Right lobe of liver (tissue), 6 donors: Measurements from ENCODE around the gene COL6A1. TPM values are rescaled to one million over a fixed set of nuclear protein-coding genes. Genes with fewer than 3 reads are reported as not detected.

Source experiments
- ATAC-seq, 4 donors: fragments of 200-7000 bp; cut with Tn5 transposase; one replicate each; pipeline ENCODE4 v1.9.1; 2020; ENCODE audit warnings: mild to moderate bottlenecking in 4 of 4, moderate library complexity in 4 of 4
- DNase-seq, 3 donors: peaks; one replicate each; pipeline ENCODE4 v3.0.0-alpha.2; 2020
- H3K27ac ChIP-seq, 3 donors: fragments of 200-600 bp; one replicate each; pipeline ENCODE4 v1.8.0; 2022
- H3K27me3 ChIP-seq, 2 donors: fragments of 200-600 bp; one replicate each; pipeline ENCODE4 v1.8.0; 2022
- H3K36me3 ChIP-seq, 4 donors: fragments of 200-600 bp; sonication (generic) in 1 of 4; one replicate each; pipeline versions ENCODE4 v1.5.1 to v1.8.0; 2017 to 2022; ENCODE audit warnings: control low read depth in 1 of 4
- H3K4me1 ChIP-seq, 4 donors: fragments of 200-600 bp; sonication (generic) in 1 of 4; one replicate each; pipeline versions ENCODE4 v1.5.1 to v1.8.0; 2017 to 2022; ENCODE audit warnings: control low read depth in 1 of 4
- H3K4me3 ChIP-seq, 3 donors: fragments of 200-600 bp; one replicate each; pipeline ENCODE4 v1.8.0; 2022
- H3K9me3 ChIP-seq, 4 donors: fragments of 200-600 bp; sonication (generic) in 1 of 4; one replicate each; pipeline versions ENCODE4 v1.5.1 to v1.8.0; 2017 to 2022; ENCODE audit warnings: control low read depth in 1 of 4
- CTCF ChIP-seq, 4 donors: fragments of 200-600 bp in 3 of 4; fragments of 450-650 bp in 1 of 4; IDR thresholded peaks; one replicate each; pipeline versions ENCODE4 v1.5.1 to v1.8.0; 2016 to 2022; ENCODE audit warnings: antibody characterized with exemption in 4 of 4, mild to moderate bottlenecking in 2 of 4
- POLR2A ChIP-seq: fragments of 450-650 bp; IDR thresholded peaks from one replicate; pipeline ENCODE4 v1.6.1; 2017; ENCODE audit warnings: antibody characterized with exemption, mild to moderate bottlenecking
- WGBS: methylation state at CpG from one replicate; pipeline ENCODE4 v1.1.6; 2018; ENCODE audit warnings: low coverage, low lambda C conversion rate; ENCODE audit not compliant: insufficient coverage; ENCODE audit errors: missing lambda C conversion rate; 5-methylcytosine and 5-hydroxymethylcytosine counted together
- intact Hi-C, 2 donors: fragments of 100-400 bp; cut with DNase I; formaldehyde crosslinking; loops; one replicate each; pipeline versions ENCODE4 v1.11.2 to v1.14.1; 2022
- total RNA-seq, 6 experiments: library from RNA; depleted of rRNA in 2 of 6; stranded (reverse); fragments of >200 nt in 2 of 6; fragmentation: NEBNext Ultra II Directional in 3 of 6; extraction: Animal tissue kit (Norgen Biotek cat#: 25700) in 3 of 6; gene quantifications; one replicate each; pipeline versions ENCODE4 v1.1.0 to v1.2.4, GENCODE V29; 2016 to 2023
- donor health status: DM: no; HTN: yes; CAD: no.
- donor health status: DM: no; HTN: no; CAD: no.
- donor health status: DM: no; HTN: no; CAD: no.
- donor health status: DM: no; HTN: yes; CAD: no.
- donor health status: DM: no; HTN: yes; CAD: no.

COL6A1 gene
- total RNA-seq, 6 experiments from 2014 or later = 28.2 to 79.9 (median 51.1) TPM

DNA sequence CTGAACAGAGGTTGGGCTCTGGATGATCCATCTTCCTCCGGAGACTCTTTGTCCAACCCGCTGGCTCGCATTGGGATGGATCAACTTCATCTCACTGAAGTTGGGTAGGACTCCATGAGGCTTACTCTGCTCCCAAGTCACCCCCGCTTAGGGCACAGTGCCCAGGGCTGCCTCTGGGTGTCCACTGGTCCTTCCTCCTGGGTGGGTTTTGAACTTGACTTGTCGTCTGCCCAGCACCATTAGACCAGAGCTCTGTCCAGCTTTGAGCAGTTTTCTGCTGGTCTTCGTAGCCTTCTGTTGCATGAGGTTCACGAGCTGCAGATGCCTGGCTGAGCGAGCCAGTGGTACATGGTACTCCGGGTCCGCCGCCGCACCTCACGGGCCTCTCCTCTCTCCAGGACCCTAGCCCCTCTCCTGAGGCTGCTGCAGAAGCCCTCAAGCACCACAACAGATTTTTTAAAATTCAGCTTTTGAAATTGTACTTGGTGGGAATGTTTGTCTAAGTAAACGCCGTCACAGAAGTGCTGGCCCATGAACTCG is 33.8 kb upstream of the COL6A1 start:
- DNase-seq (no peak), ATAC-seq (no peak)
- H3K9me3 ChIP-seq = no peaks in the 10 kb centered on the region
- intact Hi-C loops = no loop called here
- H3K27ac ChIP-seq = no peak overlapping the region
- no peaks in the 10 kb centered on the region for H3K27me3 ChIP-seq
- no peak overlapping the region for H3K4me3 ChIP-seq
- TF ChIP-seq POLR2A (no peak), CTCF (IDR thresholded peaks at IDR 0.05) (no peak)
- 84% methylated on average over 11 of the region's 16 CpGs for WGBS
- no peaks in the 10 kb centered on the region for H3K4me1 ChIP-seq
- H3K36me3 ChIP-seq = no peaks in the 10 kb centered on the region

- H3K9me3 ChIP-seq = no peaks in the 10 kb centered on the region
- TF ChIP-seq POLR2A = no peak
- no peak for TF ChIP-seq CTCF (IDR thresholded peaks at IDR 0.05)
- no peak for DNase-seq
- no peak for ATAC-seq
- no peaks in the 10 kb centered on the region for H3K27me3 ChIP-seq
- intact Hi-C loops = no loop called here
- no peak overlapping the region for H3K27ac ChIP-seq
- no peaks in the 10 kb centered on the region for H3K36me3 ChIP-seq
- no peaks in the 10 kb centered on the region for H3K4me1 ChIP-seq
- 54% methylated on average over 12 of the region's 29 CpGs for WGBS
- no peak overlapping the region for H3K4me3 ChIP-seq
Measured at GRCh38 chr21:45948576-45949141, 32.9 kb upstream of the COL6A1 start.

DNA sequence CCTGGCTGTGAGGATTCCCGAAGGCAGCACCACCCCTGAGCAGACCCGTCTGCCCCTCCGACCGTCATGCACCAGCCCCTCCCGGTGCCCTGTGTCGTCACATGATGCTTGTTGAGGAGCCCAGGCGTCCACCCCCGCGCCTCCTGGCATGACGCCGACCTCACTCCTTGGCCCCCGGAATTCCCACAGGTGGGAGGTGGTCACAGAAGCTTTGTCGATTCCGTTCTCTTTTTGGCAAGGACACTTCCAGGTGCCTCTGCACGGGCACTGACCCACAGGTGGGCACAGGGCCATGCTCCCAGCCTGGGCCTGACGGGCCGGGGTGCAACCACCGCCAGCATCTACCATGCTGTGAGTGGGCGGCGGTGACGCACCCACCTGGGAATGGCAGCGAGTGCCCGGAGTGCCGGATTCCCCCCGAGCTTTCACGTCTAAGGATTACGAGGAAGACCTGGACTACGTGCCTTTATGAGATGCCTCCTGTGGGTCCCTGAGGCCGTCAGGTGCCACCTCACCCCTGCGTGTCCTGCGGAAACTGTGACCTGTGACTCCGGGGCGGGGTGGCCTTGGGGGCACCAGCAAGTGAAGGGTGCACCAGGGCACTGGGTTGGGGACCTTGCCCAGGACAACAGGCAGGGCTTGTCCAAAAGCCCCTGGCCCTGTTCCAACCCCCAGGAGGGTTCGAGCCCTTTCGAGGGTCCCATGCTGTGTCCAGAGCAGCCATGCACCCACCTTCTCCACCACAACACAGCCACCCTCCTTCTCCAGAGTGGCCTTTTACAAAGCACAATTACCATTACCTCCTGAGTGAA is 31.4 kb upstream of the COL6A1 start:
- DNase-seq (no peak), ATAC-seq (no peak)
- H3K27me3 ChIP-seq = no peaks in the 10 kb centered on the region
- H3K4me1 ChIP-seq = no peaks in the 10 kb centered on the region
- no peaks in the 10 kb centered on the region for H3K36me3 ChIP-seq
- H3K4me3 ChIP-seq = no peak overlapping the region
- no peaks in the 10 kb centered on the region for H3K9me3 ChIP-seq
- 95% methylated on average over 4 of the region's 35 CpGs for WGBS
- TF ChIP-seq CTCF (IDR thresholded peaks at IDR 0.05) = no peak
- no peak for TF ChIP-seq POLR2A
- intact Hi-C loops = no loop called here
- no peak overlapping the region for H3K27ac ChIP-seq

- Histone ChIP-seq H3K4me3 (no peak overlapping the region), H3K36me3 (no peaks in the 10 kb centered on the region), H3K4me1 (no peaks in the 10 kb centered on the region), H3K27ac (no peak overlapping the region), H3K9me3 (no peaks in the 10 kb centered on the region), H3K27me3 (no peaks in the 10 kb centered on the region)
- DNase-seq (no peak), ATAC-seq (peak in 1 of 4 donors; percentile 37)
- WGBS = 36% methylated on average over 11 of the region's 21 CpGs
- TF ChIP-seq POLR2A (no peak), CTCF (IDR thresholded peaks at IDR 0.05) (no peak)
- intact Hi-C loops = no loop called here
Measured at GRCh38 chr21:45950740-45951515, 30.6 kb upstream of the COL6A1 start.
